ENCODE data around the gene AOPEP.

DNA sequence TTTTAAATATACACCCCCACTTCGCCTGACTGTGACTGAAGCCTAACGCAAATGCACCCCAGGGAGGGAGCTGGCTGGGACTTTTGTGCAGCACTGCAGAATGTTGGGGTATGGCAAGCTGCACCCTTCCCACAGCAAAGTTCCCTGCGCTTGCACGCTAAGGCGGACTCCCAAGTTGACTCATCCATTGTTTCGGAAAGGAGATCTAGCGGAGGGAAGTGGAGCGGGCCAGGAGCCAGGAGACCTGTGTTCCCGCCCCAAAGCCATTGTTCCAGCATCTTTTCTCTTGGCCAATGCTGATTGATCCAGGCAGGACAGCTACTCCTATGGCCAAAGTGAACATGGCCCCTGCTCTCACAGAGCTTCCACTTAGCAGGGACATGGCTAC, 202.9 kb downstream of the AOPEP start:
- TF ChIP-seq POLR2AphosphoS5 (IDR thresholded peaks at IDR 0.05) (peak in 1 of 2 donors; percentile 50), POLR2A (IDR thresholded peaks at IDR 0.05; ENCODE audit: low read depth) (no peak)
- TF ChIP-seq, protein P1, sequence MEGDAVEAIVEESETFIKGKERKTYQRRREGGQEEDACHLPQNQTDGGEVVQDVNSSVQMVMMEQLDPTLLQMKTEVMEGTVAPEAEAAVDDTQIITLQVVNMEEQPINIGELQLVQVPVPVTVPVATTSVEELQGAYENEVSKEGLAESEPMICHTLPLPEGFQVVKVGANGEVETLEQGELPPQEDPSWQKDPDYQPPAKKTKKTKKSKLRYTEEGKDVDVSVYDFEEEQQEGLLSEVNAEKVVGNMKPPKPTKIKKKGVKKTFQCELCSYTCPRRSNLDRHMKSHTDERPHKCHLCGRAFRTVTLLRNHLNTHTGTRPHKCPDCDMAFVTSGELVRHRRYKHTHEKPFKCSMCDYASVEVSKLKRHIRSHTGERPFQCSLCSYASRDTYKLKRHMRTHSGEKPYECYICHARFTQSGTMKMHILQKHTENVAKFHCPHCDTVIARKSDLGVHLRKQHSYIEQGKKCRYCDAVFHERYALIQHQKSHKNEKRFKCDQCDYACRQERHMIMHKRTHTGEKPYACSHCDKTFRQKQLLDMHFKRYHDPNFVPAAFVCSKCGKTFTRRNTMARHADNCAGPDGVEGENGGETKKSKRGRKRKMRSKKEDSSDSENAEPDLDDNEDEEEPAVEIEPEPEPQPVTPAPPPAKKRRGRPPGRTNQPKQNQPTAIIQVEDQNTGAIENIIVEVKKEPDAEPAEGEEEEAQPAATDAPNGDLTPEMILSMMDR (IDR thresholded peaks at IDR 0.05), result no peak

Data from esophagus muscularis mucosa (tissue), 3 donors.